Gastroesophageal sphincter (tissue), 4 donors: ENCODE measurements around the gene PMM1. TPM values are rescaled to one million over a fixed set of nuclear protein-coding genes. Genes with fewer than 3 reads are reported as not detected.

ENCODE experiments used
- ATAC-seq: fragments of 150-250 bp; one replicate; pipeline ENCODE4 v1.9.1; 2016; ENCODE audit warnings: mild to moderate bottlenecking, moderate library complexity
- H3K27ac ChIP-seq, 4 donors: fragments of 200-600 bp; sonication (generic) in 3 of 4; 1 replicate in 3 of 4; 2 replicates in 1 of 4; pipeline ENCODE4 v1.5.1; 2016 to 2019
- H3K27me3 ChIP-seq: fragments of 200-600 bp; sonication (generic); one replicate; pipeline ENCODE4 v1.5.1; 2019
- H3K36me3 ChIP-seq, 2 donors: fragments of 200-600 bp; sonication (generic); one replicate each; pipeline ENCODE4 v1.5.1; 2019; ENCODE audit warnings: control low read depth in 1 of 2
- H3K4me1 ChIP-seq, 3 donors: fragments of 200-600 bp; sonication (generic); 1 replicate in 2 of 3; 2 replicates in 1 of 3; pipeline ENCODE4 v1.5.1; 2016 to 2019; ENCODE audit warnings: control low read depth in 2 of 3
- H3K4me3 ChIP-seq, 2 donors: fragments of 200-600 bp; sonication (generic); one replicate each; pipeline ENCODE4 v1.5.1; 2019; ENCODE audit warnings: mild to moderate bottlenecking in 1 of 2, moderate library complexity in 1 of 2
- H3K9me3 ChIP-seq, 3 donors: fragments of 200-600 bp; sonication (generic); one replicate each; pipeline ENCODE4 v1.5.1; 2017 to 2019; ENCODE audit warnings: control low read depth in 2 of 3
- CTCF ChIP-seq, 4 experiments: fragments of 200-600 bp in 2 of 4; fragments of 450-650 bp in 2 of 4; sonication (generic) in 1 of 4; IDR thresholded peaks; one replicate each; pipeline ENCODE4 v1.5.1; 2017 to 2019; ENCODE audit warnings: antibody characterized with exemption in 4 of 4, mild to moderate bottlenecking in 2 of 4, moderate library complexity in 2 of 4
- EP300 ChIP-seq: sonication (generic); formaldehyde crosslinking; IDR thresholded peaks from one replicate; pipeline ENCODE4 v1.6.1; 2017; ENCODE audit warnings: antibody characterized with exemption, mild to moderate bottlenecking
- POLR2A ChIP-seq, 2 donors: fragments of 450-650 bp; IDR thresholded peaks; one replicate each; pipeline ENCODE4 v1.6.1; 2017; ENCODE audit warnings: antibody characterized with exemption in 2 of 2, mild to moderate bottlenecking in 2 of 2, moderate library complexity in 1 of 2
- POLR2AphosphoS5 ChIP-seq: sonication (generic); formaldehyde crosslinking; IDR thresholded peaks from one replicate; pipeline ENCODE4 v1.6.1; 2017; ENCODE audit warnings: antibody characterized with exemption
- WGBS, 2 donors: methylation state at CpG; one replicate each; pipeline ENCODE4 v1.1.5; 2018; ENCODE audit warnings: low coverage in 1 of 2; 5-methylcytosine and 5-hydroxymethylcytosine counted together
- total RNA-seq, 4 donors: library from RNA; depleted of rRNA; stranded (reverse); fragments of >200 nt; gene quantifications; one replicate each; pipeline ENCODE4 v1.1.0, GENCODE V29; 2016

The PMM1 gene
- total RNA-seq, 4 donors from 2014 or later = 32.7 to 42.5 (median 37.1) TPM

GRCh38 chr22:41540006-41540315 is 49.7 kb downstream of the PMM1 start:
- Histone ChIP-seq H3K27ac (peak overlapping the region in 3 of 4 donors; percentile 44 to 74 (median 69)), H3K4me1 (peaks cover 0 to 63% (median 16%) of the 10 kb centered on the region in 3 donors), H3K36me3 (peaks cover 0 to 39% of the 10 kb centered on the region in 2 donors), H3K4me3 (no peak overlapping the region), H3K9me3 (no peaks in the 10 kb centered on the region), H3K27me3 (no peaks in the 10 kb centered on the region)
- 100% methylated on average over 1 of the region's 3 CpGs; no CpG with 5 or more reads in 1 of the 2 donors for WGBS, 2 donors
- ATAC-seq = no peak
- TF ChIP-seq EP300 = no peak
- TF ChIP-seq CTCF (IDR thresholded peaks at IDR 0.05) = no peak
- no peak for TF ChIP-seq POLR2AphosphoS5
- TF ChIP-seq POLR2A (IDR thresholded peaks at IDR 0.05) = no peak

GRCh38 chr22:41539146-41540005 is 50.3 kb downstream of the PMM1 start:
- Histone ChIP-seq H3K27ac (peak overlapping the region in 3 of 4 donors; percentile 44 to 74 (median 69)), H3K4me1 (peaks cover 0 to 58% (median 12%) of the 10 kb centered on the region in 3 donors), H3K4me3 (no peak overlapping the region), H3K36me3 (peaks cover 0 to 45% of the 10 kb centered on the region in 2 donors), H3K9me3 (no peaks in the 10 kb centered on the region), H3K27me3 (no peaks in the 10 kb centered on the region)
- TF ChIP-seq POLR2AphosphoS5 (no peak), POLR2A (IDR thresholded peaks at IDR 0.05) (no peak), EP300 (no peak), CTCF (IDR thresholded peaks at IDR 0.05) (no peak)
- no peak for ATAC-seq
- 60 to 70% methylated on average over 5 to 8 of the region's 13 CpGs for WGBS, 2 donors

GRCh38 chr22:41538583-41538982 is 51.1 kb downstream of the PMM1 start:
- H3K9me3 ChIP-seq = no peaks in the 10 kb centered on the region
- H3K27me3 ChIP-seq = no peaks in the 10 kb centered on the region
- peaks cover 0 to 57% (median 12%) of the 10 kb centered on the region in 3 donors for H3K4me1 ChIP-seq
- H3K4me3 ChIP-seq = no peak overlapping the region
- 40 to 64% methylated on average over 3 to 7 of the region's 8 CpGs for WGBS, 2 donors
- peaks cover 0 to 51% of the 10 kb centered on the region in 2 donors for H3K36me3 ChIP-seq
- peak overlapping the region in 3 of 4 donors; percentile 44 to 74 (median 69) for H3K27ac ChIP-seq
- no peak for TF ChIP-seq POLR2AphosphoS5
- no peak for TF ChIP-seq EP300
- TF ChIP-seq CTCF (IDR thresholded peaks at IDR 0.05) = no peak
- no peak for TF ChIP-seq POLR2A (IDR thresholded peaks at IDR 0.05)
- ATAC-seq = peak; percentile 50

GRCh38 chr22:41537203-41537602 is 52.4 kb downstream of the PMM1 start:
- Histone ChIP-seq H3K4me3 (no peak overlapping the region), H3K27me3 (no peaks in the 10 kb centered on the region), H3K27ac (no peak overlapping the region), H3K4me1 (peaks cover 0 to 57% (median 7%) of the 10 kb centered on the region in 3 donors), H3K36me3 (peaks cover 0 to 58% of the 10 kb centered on the region in 2 donors), H3K9me3 (no peaks in the 10 kb centered on the region)
- TF ChIP-seq POLR2AphosphoS5 = no peak
- no peak for ATAC-seq
- WGBS, 2 donors = 50 to 80% methylated on average over 1 of the region's 3 CpGs

GRCh38 chr22:41535244-41535643 is 54.4 kb downstream of the PMM1 start:
- H3K36me3 ChIP-seq = peaks cover 0 to 69% of the 10 kb centered on the region in 2 donors
- H3K9me3 ChIP-seq = no peaks in the 10 kb centered on the region
- H3K4me3 ChIP-seq = no peak overlapping the region
- H3K4me1 ChIP-seq = peaks cover 0 to 46% (median 6%) of the 10 kb centered on the region in 3 donors
- no peak for ATAC-seq
- no peak for TF ChIP-seq CTCF (IDR thresholded peaks at IDR 0.05)
- no peak for TF ChIP-seq EP300
- no peak for TF ChIP-seq POLR2AphosphoS5
- TF ChIP-seq POLR2A (IDR thresholded peaks at IDR 0.05) = no peak
- H3K27ac ChIP-seq = no peak overlapping the region
- 78 to 90% methylated on average over 3 to 5 of the region's 5 CpGs for WGBS, 2 donors
- no peaks in the 10 kb centered on the region for H3K27me3 ChIP-seq
